ENCODE results near the gene STRIP1.
"Not testable (repeated sequence)": the region's sequence is repeated elsewhere in the genome, so short reads cannot be mapped to it uniquely, and the experiment has no call there.

The STRIP1 gene

GRCh38 chr1:110024613-110025012 lies 9.8 kb upstream of the STRIP1 start:
- no peak for TF ChIP-seq CTCF (conservative IDR thresholded peaks at IDR 0.05; ENCODE audit: low read length)

GRCh38 chr1:110030687-110031086 lies 3.7 kb upstream of the STRIP1 start:
- H3K4me3 ChIP-seq (ENCODE audit: low read length); DNase-seq (ENCODE audit: low read depth): not testable (repeated sequence)

More at GRCh38 chr1:110024613-110025012, 9.8 kb upstream of the STRIP1 start:
- DNase-seq (ENCODE audit: low read depth), result no peak
- H3K4me3 ChIP-seq (ENCODE audit: low read length), result no peak overlapping the region

GRCh38 chr1:110032327-110032726 lies 2.1 kb upstream of the STRIP1 start:
- H3K4me3 ChIP-seq (ENCODE audit: low read length), result no peak overlapping the region
- DNase-seq (ENCODE audit: low read depth), result no peak
- TF ChIP-seq CTCF (conservative IDR thresholded peaks at IDR 0.05; ENCODE audit: low read length), result no peak

- DNase-seq (ENCODE audit: low read depth), result no peak
- no peak for TF ChIP-seq CTCF (conservative IDR thresholded peaks at IDR 0.05; ENCODE audit: low read length)
- H3K4me3 ChIP-seq (ENCODE audit: low read length), result no peak overlapping the region
Measured at GRCh38 chr1:110033421-110033820, 1.0 kb upstream of the STRIP1 start.

- no peak for DNase-seq (ENCODE audit: low read depth)
- TF ChIP-seq CTCF (conservative IDR thresholded peaks at IDR 0.05; ENCODE audit: low read length), result no peak
- peak overlapping the region; percentile 57 for H3K4me3 ChIP-seq (ENCODE audit: low read length)
Measured at GRCh38 chr1:110034040-110034450, 379 bp upstream of the STRIP1 start.

- TF ChIP-seq CTCF (conservative IDR thresholded peaks at IDR 0.05; ENCODE audit: low read length), result no peak
- peak; percentile 34 for DNase-seq (ENCODE audit: low read depth)
- H3K4me3 ChIP-seq (ENCODE audit: low read length), result peak overlapping the region; percentile 88
Measured at GRCh38 chr1:110035236-110035752, 870 bp downstream of the STRIP1 start.

GRCh38 chr1:110038271-110038670 lies 3.8 kb downstream of the STRIP1 start:
- DNase-seq (ENCODE audit: low read depth), result no peak
- H3K4me3 ChIP-seq (ENCODE audit: low read length), result no peak overlapping the region
- no peak for TF ChIP-seq CTCF (conservative IDR thresholded peaks at IDR 0.05; ENCODE audit: low read length)

- no peak for DNase-seq (ENCODE audit: low read depth)
- H3K4me3 ChIP-seq (ENCODE audit: low read length), result no peak overlapping the region
- TF ChIP-seq CTCF (conservative IDR thresholded peaks at IDR 0.05; ENCODE audit: low read length), result no peak
Measured at GRCh38 chr1:110039641-110040040, 5.2 kb downstream of the STRIP1 start.
